NB4 (cell line): Measurements from ENCODE around the gene PTPRD.

Experiments
- DNase-seq: peaks from one replicate; pipeline ENCODE4 v3.0.0; 2010; ENCODE audit warnings: low read depth
- H3K4me3 ChIP-seq: one replicate; pipeline ENCODE4 v1.5.1; 2011; ENCODE audit warnings: mild to moderate bottlenecking, low read depth, low read length, moderate library complexity
- MYC ChIP-seq: IDR thresholded peaks from 2 replicates; pipeline ENCODE4 v1.6.1; 2011; ENCODE audit warnings: low read depth, low read length
- POLR2A ChIP-seq: IDR thresholded peaks from 2 replicates; pipeline ENCODE4 v1.6.1; 2011; ENCODE audit warnings: mild to moderate bottlenecking; ENCODE audit not compliant: insufficient read length; ENCODE audit errors: extremely low read depth
- TF ChIP-seq, protein P1 (sequence below): IDR thresholded peaks from 2 replicates; pipeline ENCODE4 v1.6.1; 2011; ENCODE audit warnings: low read depth, low read length
- TF ChIP-seq, protein P2 (sequence below): IDR thresholded peaks from one replicate; pipeline ENCODE4 v1.5.1; 2012; ENCODE audit warnings: low read depth, low read length

PTPRD gene

DNA sequence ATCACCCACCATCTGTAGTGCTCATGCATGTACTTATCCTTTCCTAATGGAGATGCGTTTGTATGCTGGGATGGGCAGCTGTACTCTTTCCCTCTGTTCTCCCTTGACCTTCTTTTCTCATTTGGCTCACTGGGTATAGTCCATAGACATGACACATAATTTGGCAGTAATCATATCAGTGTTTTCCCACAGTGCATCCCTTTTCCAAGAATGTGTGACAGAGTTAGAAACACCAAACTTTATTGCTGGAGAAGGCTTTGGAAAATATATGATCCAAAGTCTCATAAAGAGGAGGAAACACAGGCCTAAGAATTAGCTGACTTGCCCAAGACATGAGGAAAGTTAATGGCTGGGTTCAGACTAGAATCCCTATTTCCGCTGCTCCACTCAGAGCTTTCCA lies 1579.8 kb downstream of the PTPRD start:
- no peak overlapping the region for H3K4me3 ChIP-seq
- DNase-seq, result no peak
- TF ChIP-seq, protein P1, sequence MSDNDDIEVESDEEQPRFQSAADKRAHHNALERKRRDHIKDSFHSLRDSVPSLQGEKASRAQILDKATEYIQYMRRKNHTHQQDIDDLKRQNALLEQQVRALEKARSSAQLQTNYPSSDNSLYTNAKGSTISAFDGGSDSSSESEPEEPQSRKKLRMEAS, result no peak
- TF ChIP-seq MYC, result no peak
- TF ChIP-seq POLR2A, result no peak
- TF ChIP-seq, protein P2, sequence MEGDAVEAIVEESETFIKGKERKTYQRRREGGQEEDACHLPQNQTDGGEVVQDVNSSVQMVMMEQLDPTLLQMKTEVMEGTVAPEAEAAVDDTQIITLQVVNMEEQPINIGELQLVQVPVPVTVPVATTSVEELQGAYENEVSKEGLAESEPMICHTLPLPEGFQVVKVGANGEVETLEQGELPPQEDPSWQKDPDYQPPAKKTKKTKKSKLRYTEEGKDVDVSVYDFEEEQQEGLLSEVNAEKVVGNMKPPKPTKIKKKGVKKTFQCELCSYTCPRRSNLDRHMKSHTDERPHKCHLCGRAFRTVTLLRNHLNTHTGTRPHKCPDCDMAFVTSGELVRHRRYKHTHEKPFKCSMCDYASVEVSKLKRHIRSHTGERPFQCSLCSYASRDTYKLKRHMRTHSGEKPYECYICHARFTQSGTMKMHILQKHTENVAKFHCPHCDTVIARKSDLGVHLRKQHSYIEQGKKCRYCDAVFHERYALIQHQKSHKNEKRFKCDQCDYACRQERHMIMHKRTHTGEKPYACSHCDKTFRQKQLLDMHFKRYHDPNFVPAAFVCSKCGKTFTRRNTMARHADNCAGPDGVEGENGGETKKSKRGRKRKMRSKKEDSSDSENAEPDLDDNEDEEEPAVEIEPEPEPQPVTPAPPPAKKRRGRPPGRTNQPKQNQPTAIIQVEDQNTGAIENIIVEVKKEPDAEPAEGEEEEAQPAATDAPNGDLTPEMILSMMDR, result no peak

DNA sequence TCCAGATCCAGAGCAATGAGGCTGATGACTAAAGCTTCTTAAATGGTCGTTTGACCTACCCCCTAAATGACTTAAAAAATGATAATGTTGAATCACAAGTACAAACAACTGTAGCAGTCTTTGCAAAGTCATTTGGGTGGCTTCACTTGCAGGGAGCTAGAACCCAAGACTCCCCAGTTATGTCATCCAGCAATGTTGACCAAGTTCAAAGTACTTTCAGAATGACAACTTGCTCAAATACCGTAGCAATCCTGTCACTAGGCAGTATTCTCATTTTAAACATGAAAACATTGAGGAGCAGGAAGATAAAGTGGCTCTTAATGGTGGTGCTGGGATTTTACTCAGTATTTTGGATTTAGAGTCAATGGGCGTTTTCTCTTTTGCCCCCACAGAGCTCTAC lies 1596.2 kb downstream of the PTPRD start:
- no peak for DNase-seq
- H3K4me3 ChIP-seq, result no peak overlapping the region
- TF ChIP-seq MYC, result no peak
- TF ChIP-seq, protein P1, result no peak
- no peak for TF ChIP-seq POLR2A
- TF ChIP-seq, protein P2, result no peak

DNA sequence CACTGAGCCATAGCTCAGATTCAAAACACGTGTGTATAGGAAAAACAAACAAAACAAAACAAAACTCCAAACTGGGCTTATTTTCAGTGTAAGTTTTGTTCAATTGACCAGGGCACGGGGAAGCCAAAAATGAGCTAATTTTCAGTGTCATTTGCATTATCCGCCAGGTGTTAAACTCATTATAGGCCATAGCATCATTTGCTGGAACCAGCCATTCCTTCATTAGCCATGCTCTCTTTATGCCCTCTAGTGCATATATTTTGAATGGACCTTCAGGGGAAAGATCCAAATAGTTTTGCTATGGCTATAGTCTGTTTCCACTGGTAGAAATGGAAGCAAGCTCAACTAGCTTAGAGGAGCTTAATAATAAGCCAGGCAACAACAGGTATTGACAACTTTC lies 1608.0 kb downstream of the PTPRD start:
- no peak for DNase-seq
- TF ChIP-seq, protein P2, result peak; percentile 7
- no peak for TF ChIP-seq MYC
- H3K4me3 ChIP-seq, result no peak overlapping the region

DNA sequence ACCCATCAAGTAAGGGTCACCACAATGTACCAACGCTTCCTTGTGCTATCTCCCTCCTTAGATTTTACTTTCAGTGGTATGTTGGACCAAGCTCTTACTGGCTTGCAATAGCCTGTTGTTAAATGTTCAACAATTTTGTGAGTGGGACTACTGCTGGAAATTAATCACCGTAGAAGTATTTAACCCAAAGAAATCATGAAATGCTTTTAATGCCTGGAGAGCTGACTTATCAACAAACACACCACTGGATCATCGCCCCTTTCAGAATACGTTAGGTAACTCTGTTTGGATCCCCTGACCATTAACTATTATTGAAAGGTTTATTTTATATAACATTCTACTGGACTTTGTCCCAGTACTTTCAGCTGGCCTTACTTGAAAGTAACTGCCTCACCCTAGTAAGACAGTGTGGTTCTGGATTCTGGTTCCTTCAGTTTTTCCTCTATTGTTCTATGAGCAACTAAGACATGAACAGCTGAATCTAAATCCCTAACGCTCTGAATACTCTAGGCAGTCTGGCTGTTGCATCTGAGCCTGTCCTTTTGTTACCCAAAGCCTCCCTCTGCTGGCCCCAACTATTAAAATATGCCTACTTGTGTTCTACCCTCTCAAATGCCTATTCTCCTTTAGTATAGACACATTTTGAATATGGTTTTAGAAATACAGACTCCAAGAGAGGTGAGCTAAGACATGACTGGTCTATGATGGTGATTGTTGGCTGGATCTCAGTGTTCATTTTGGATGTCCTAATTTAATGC lies 1609.8 kb downstream of the PTPRD start:
- DNase-seq, result peak; percentile 15
- no peak overlapping the region for H3K4me3 ChIP-seq
- TF ChIP-seq, protein P1, result no peak
- TF ChIP-seq, protein P2, result no peak
- no peak for TF ChIP-seq POLR2A
- TF ChIP-seq MYC, result no peak

DNA sequence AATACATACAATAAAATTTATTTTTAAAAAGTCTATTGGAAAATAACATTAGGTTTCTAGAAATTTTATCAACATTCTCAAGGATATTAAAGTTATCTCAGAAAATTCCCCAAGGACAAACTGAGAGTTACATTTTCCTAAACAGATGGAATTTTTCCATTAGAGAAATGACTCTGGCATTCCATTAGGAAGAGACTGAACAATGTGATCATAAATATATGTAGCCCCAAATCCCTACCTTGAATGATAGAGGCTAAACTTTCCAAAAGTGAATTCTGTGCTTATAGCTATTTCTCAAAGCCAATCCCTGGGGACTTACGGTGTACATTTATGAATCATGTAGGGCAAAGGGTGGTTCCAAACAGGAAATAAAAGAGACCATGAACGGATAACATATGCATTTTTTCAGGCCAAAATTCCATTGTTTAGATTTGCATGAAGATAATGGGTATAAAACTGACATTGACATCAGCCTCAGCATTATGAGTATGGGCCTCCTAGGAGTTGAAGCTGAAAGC lies 1632.2 kb downstream of the PTPRD start:
- DNase-seq, result peak; percentile 20
- TF ChIP-seq POLR2A (no peak), MYC (no peak)
- TF ChIP-seq, protein P1, result no peak
- TF ChIP-seq, protein P2, result no peak
- H3K4me3 ChIP-seq, result no peak overlapping the region
